Measurements from ENCODE around the gene CMTM4.
A peak's percentile ranks its signal among the peaks of the same experiment; 100 is the strongest.

Gene CMTM4

GRCh38 chr16:66661210-66661560 lies 35.4 kb downstream of the CMTM4 start:
- H3F3A ChIP-seq (ENCODE audit: low read depth): no peaks in the 10 kb centered on the region
- H3K79me2 ChIP-seq (ENCODE audit: insufficient read depth, low read length): no peaks in the 10 kb centered on the region
- H3K4me2 ChIP-seq (ENCODE audit: low read depth, low read length, poor library complexity, severe bottlenecking): no peak overlapping the region
- H3K27me3 ChIP-seq (ENCODE audit: insufficient read depth, low read length, poor library complexity, severe bottlenecking): no peaks in the 10 kb centered on the region
- TF ChIP-seq EZH2phosphoT487 (IDR thresholded peaks at IDR 0.05; ENCODE audit: borderline replicate concordance) (no peak), CTCF (conservative IDR thresholded peaks at IDR 0.05; ENCODE audit: low read length) (no peak)
- no peaks in the 10 kb centered on the region for H3K9me3 ChIP-seq (ENCODE audit: insufficient read depth, low read depth, low read length)
- H3K9ac ChIP-seq (ENCODE audit: low read depth, low read length, poor library complexity, severe bottlenecking): no peak overlapping the region
- peaks cover 6% of the 10 kb centered on the region for H3K4me1 ChIP-seq (ENCODE audit: insufficient read depth, low read length, poor library complexity, severe bottlenecking)
- H3K36me3 ChIP-seq (ENCODE audit: insufficient read depth, low read length): no peaks in the 10 kb centered on the region
- H2AFZ ChIP-seq (ENCODE audit: low read length): no peak overlapping the region
- no peaks in the 10 kb centered on the region for H3K9me2 ChIP-seq (replicated peaks; ENCODE audit: low read depth, low read length)
- no peak overlapping the region for H3K4me3 ChIP-seq (ENCODE audit: low read length, poor library complexity, severe bottlenecking)
- no peaks in the 10 kb centered on the region for H4K20me1 ChIP-seq (ENCODE audit: insufficient read depth, low read length, poor library complexity, severe bottlenecking)

- H3K9me2 ChIP-seq (replicated peaks; ENCODE audit: low read depth, low read length): no peaks in the 10 kb centered on the region
- H3K36me3 ChIP-seq (ENCODE audit: insufficient read depth, low read length): no peaks in the 10 kb centered on the region
- no peaks in the 10 kb centered on the region for H3K79me2 ChIP-seq (ENCODE audit: insufficient read depth, low read length)
- no peaks in the 10 kb centered on the region for H4K20me1 ChIP-seq (ENCODE audit: insufficient read depth, low read length, poor library complexity, severe bottlenecking)
- H3K27me3 ChIP-seq (ENCODE audit: insufficient read depth, low read length, poor library complexity, severe bottlenecking): no peaks in the 10 kb centered on the region
- TF ChIP-seq CTCF (conservative IDR thresholded peaks at IDR 0.05; ENCODE audit: low read length): no peak
- peaks cover 6% of the 10 kb centered on the region for H3K4me1 ChIP-seq (ENCODE audit: insufficient read depth, low read length, poor library complexity, severe bottlenecking)
- no peaks in the 10 kb centered on the region for H3K9me3 ChIP-seq (ENCODE audit: insufficient read depth, low read depth, low read length)
- H2AFZ ChIP-seq (ENCODE audit: low read length): no peak overlapping the region
- no peak overlapping the region for H3K4me3 ChIP-seq (ENCODE audit: low read length, poor library complexity, severe bottlenecking)
- H3F3A ChIP-seq (ENCODE audit: low read depth): no peaks in the 10 kb centered on the region
- no peak overlapping the region for H3K9ac ChIP-seq (ENCODE audit: low read depth, low read length, poor library complexity, severe bottlenecking)
- no peak overlapping the region for H3K4me2 ChIP-seq (ENCODE audit: low read depth, low read length, poor library complexity, severe bottlenecking)
Observed at GRCh38 chr16:66660422-66661209, 35.9 kb downstream of the CMTM4 start.

- Histone ChIP-seq H3K9me3 (ENCODE audit: insufficient read depth, low read depth, low read length) (no peaks in the 10 kb centered on the region), H3K36me3 (ENCODE audit: insufficient read depth, low read length) (no peaks in the 10 kb centered on the region), H3K79me2 (ENCODE audit: insufficient read depth, low read length) (no peaks in the 10 kb centered on the region), H3K4me3 (ENCODE audit: low read length, poor library complexity, severe bottlenecking) (no peak overlapping the region), H3K4me2 (ENCODE audit: low read depth, low read length, poor library complexity, severe bottlenecking) (no peak overlapping the region), H3K27me3 (ENCODE audit: insufficient read depth, low read length, poor library complexity, severe bottlenecking) (no peaks in the 10 kb centered on the region), H3K4me1 (ENCODE audit: insufficient read depth, low read length, poor library complexity, severe bottlenecking) (peaks cover 6% of the 10 kb centered on the region), H3K9ac (ENCODE audit: low read depth, low read length, poor library complexity, severe bottlenecking) (no peak overlapping the region), H3K9me2 (replicated peaks; ENCODE audit: low read depth, low read length) (no peaks in the 10 kb centered on the region), H3F3A (ENCODE audit: low read depth) (no peaks in the 10 kb centered on the region), H2AFZ (ENCODE audit: low read length) (peak overlapping the region; percentile 68; the same call in 1 of the 2 replicates), H4K20me1 (ENCODE audit: insufficient read depth, low read length, poor library complexity, severe bottlenecking) (no peaks in the 10 kb centered on the region)
- TF ChIP-seq EZH2phosphoT487 (IDR thresholded peaks at IDR 0.05; ENCODE audit: borderline replicate concordance): no peak
Observed at GRCh38 chr16:66658860-66659190, 37.7 kb downstream of the CMTM4 start.
